Endodermal cell (in vitro differentiated cells): ENCODE data around the gene RAB40C. TPM values are rescaled to one million over a fixed set of nuclear protein-coding genes. Genes with fewer than 3 reads are reported as not detected.

Experiments used
- DNase-seq: peaks from one replicate; pipeline ENCODE4 v3.0.0-alpha.2; 2017
- H3K27ac ChIP-seq: 2 replicates; pipeline ENCODE4 v1.5.1; 2013; ENCODE audit warnings: mild to moderate bottlenecking, low read depth, low read length, moderate library complexity
- H3K27me3 ChIP-seq: 2 replicates; pipeline ENCODE4 v1.6.1; 2013; ENCODE audit warnings: mild to moderate bottlenecking, low read length, moderate library complexity; ENCODE audit not compliant: insufficient read depth, control insufficient read depth, poor library complexity, severe bottlenecking
- H3K36me3 ChIP-seq: 2 replicates; pipeline ENCODE4 v1.7.0; 2013; ENCODE audit warnings: mild to moderate bottlenecking, low read length, moderate library complexity; ENCODE audit not compliant: control insufficient read depth, insufficient read depth
- H3K4me1 ChIP-seq: one replicate; pipeline ENCODE4 v1.7.0; 2013; ENCODE audit warnings: low read length; ENCODE audit not compliant: control insufficient read depth, insufficient read depth
- H3K4me3 ChIP-seq: 2 replicates; pipeline ENCODE4 v1.5.1; 2013; ENCODE audit warnings: mild to moderate bottlenecking, low read length, moderate library complexity
- H3K9ac ChIP-seq: 2 replicates; pipeline ENCODE4 v1.6.1; 2013; ENCODE audit warnings: mild to moderate bottlenecking, low read length, moderate library complexity; ENCODE audit not compliant: poor library complexity, severe bottlenecking; ENCODE audit errors: extremely low read depth
- H3K9me3 ChIP-seq: 2 replicates; pipeline ENCODE4 v1.6.1; 2013; ENCODE audit warnings: mild to moderate bottlenecking, low read length, moderate library complexity; ENCODE audit not compliant: control insufficient read depth
- H3K27ac Mint-ChIP-seq: 2 replicates; pipeline ENCODE4 v1.8.0; 2020; ENCODE audit warnings: mixed read lengths
- H3K27me3 Mint-ChIP-seq: 2 replicates; pipeline ENCODE4 v1.8.0; 2021; ENCODE audit warnings: mild to moderate bottlenecking, mixed read lengths; ENCODE audit not compliant: insufficient read depth
- H3K36me3 Mint-ChIP-seq: 2 replicates; pipeline ENCODE4 v1.8.0; 2020; ENCODE audit warnings: low read depth, mixed read lengths
- H3K4me1 Mint-ChIP-seq: 2 replicates; pipeline ENCODE4 v1.8.0; 2020; ENCODE audit warnings: mixed read lengths
- H3K4me3 Mint-ChIP-seq: 2 replicates; pipeline ENCODE4 v1.8.0; 2020; ENCODE audit warnings: mild to moderate bottlenecking, moderate library complexity, mixed read lengths
- H3K9me3 Mint-ChIP-seq: 2 replicates; pipeline ENCODE4 v1.8.0; 2020; ENCODE audit warnings: mild to moderate bottlenecking, mixed read lengths
- WGBS, 2 experiments: methylation state at CpG; one replicate each; pipeline versions ENCODE4 v1.1.5 to v1.1.7; 2013; ENCODE audit warnings: missing lambda C conversion rate in 2 of 2, mixed read lengths in 1 of 2; ENCODE audit not compliant: insufficient coverage in 1 of 2, insufficient read length in 1 of 2; 5-methylcytosine and 5-hydroxymethylcytosine counted together
- total RNA-seq, 2 donors: library from RNA; stranded (reverse); fragmentation: NEBNext Ultra II Directional in 1 of 2; extraction: Animal tissue kit (Norgen Biotek cat#: 25700) in 1 of 2; gene quantifications; 2 replicates in 1 of 2; 3 replicates in 1 of 2; pipeline ENCODE4 v1.2.1, GENCODE V29; 2021
- TF ChIP-seq, protein P1 (sequence below): fragments of 200-600 bp; sonication (generic); conservative IDR thresholded peaks from 2 replicates; pipeline ENCODE4 v1.5.0; 2021; ENCODE audit warnings: antibody characterized with exemption, mild to moderate bottlenecking

The RAB40C gene
- total RNA-seq, 2 donors from 2014 or later = 21.3 to 25.9 TPM

DNA sequence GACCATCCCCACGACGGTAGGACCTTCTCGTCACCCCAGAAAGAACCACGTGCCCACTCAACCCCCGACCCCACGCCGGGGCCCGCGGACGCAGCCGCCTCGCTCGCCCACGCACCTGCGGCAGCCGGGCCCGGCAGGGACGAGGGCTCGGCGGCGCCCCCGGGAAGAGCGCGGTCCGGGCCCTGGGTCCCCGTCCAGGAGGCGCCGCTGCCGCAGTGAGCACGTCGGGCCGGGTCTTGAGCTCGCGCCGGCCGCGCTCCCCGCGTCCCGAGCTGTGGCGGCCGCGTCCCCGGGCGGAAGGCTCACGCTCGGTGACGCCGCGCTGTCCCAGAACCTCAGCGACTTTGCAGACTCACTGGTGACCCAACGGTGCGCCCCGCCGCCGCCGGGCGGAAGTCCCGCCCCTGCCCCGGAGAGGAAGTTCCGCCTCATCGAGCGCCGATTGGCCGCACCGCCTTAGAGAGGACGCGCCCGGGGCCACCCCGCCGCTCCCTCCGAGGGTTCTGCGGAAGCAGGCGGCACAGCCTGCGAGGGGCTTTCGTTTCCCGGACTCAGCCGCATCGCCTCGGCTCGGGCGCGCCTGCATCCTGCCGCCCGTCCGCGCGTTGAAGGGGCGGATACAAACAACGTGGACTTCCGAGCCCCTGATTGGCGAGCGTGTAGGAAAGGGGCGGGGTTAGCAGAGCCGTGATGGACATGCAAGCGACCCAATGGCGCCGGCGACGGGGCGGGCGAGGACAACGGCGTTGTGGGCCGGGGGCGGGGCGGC is 793 bp upstream of the RAB40C start:
- H3K9me3 ChIP-seq = no peaks in the 10 kb centered on the region
- no peaks in the 10 kb centered on the region for H3K9me3 Mint-ChIP-seq
- peak; percentile 99 for DNase-seq
- peaks cover 10% of the 10 kb centered on the region for H3K4me1 Mint-ChIP-seq
- WGBS, 2 experiments = 0% methylated on average over 46 to 107 of the region's 107 CpGs
- no peaks in the 10 kb centered on the region for H3K4me1 ChIP-seq
- TF ChIP-seq, protein P1, sequence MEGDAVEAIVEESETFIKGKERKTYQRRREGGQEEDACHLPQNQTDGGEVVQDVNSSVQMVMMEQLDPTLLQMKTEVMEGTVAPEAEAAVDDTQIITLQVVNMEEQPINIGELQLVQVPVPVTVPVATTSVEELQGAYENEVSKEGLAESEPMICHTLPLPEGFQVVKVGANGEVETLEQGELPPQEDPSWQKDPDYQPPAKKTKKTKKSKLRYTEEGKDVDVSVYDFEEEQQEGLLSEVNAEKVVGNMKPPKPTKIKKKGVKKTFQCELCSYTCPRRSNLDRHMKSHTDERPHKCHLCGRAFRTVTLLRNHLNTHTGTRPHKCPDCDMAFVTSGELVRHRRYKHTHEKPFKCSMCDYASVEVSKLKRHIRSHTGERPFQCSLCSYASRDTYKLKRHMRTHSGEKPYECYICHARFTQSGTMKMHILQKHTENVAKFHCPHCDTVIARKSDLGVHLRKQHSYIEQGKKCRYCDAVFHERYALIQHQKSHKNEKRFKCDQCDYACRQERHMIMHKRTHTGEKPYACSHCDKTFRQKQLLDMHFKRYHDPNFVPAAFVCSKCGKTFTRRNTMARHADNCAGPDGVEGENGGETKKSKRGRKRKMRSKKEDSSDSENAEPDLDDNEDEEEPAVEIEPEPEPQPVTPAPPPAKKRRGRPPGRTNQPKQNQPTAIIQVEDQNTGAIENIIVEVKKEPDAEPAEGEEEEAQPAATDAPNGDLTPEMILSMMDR = no peak
- H3K36me3 ChIP-seq = no peaks in the 10 kb centered on the region
- peak overlapping the region; percentile 89 for H3K4me3 Mint-ChIP-seq
- H3K36me3 Mint-ChIP-seq = peaks cover 6% of the 10 kb centered on the region
- peak overlapping the region; percentile 85 for H3K4me3 ChIP-seq
- H3K27me3 Mint-ChIP-seq = peaks cover 37% of the 10 kb centered on the region
- H3K27ac ChIP-seq = peak overlapping the region; percentile 93
- H3K27me3 ChIP-seq = peaks cover 21% of the 10 kb centered on the region
- H3K9ac ChIP-seq = peak overlapping the region; percentile 87
- H3K27ac Mint-ChIP-seq = peak overlapping the region; percentile 100

GRCh38 chr16:590188-590814 is 435 bp downstream of the RAB40C start:
- no peaks in the 10 kb centered on the region for H3K36me3 ChIP-seq
- no peaks in the 10 kb centered on the region for H3K4me1 ChIP-seq
- no peak overlapping the region for H3K27ac ChIP-seq
- Mint-ChIP-seq H3K4me3 (peak overlapping the region; percentile 89), H3K36me3 (peaks cover 8% of the 10 kb centered on the region), H3K9me3 (no peaks in the 10 kb centered on the region), H3K4me1 (peaks cover 10% of the 10 kb centered on the region), H3K27ac (peak overlapping the region; percentile 40), H3K27me3 (peaks cover 36% of the 10 kb centered on the region)
- peak; percentile 65 for DNase-seq
- 2% methylated on average over 36 to 71 of the region's 71 CpGs for WGBS, 2 experiments
- peak overlapping the region; percentile 53 for H3K9ac ChIP-seq
- TF ChIP-seq, protein P1 = no peak
- peak overlapping the region; percentile 87 for H3K4me3 ChIP-seq
- peaks cover 21% of the 10 kb centered on the region for H3K27me3 ChIP-seq
- H3K9me3 ChIP-seq = no peaks in the 10 kb centered on the region

- Histone ChIP-seq H3K27ac (no peak overlapping the region), H3K4me3 (peak overlapping the region; percentile 87), H3K4me1 (no peaks in the 10 kb centered on the region), H3K27me3 (peaks cover 16% of the 10 kb centered on the region), H3K36me3 (no peaks in the 10 kb centered on the region), H3K9me3 (no peaks in the 10 kb centered on the region), H3K9ac (peak overlapping the region; percentile 53)
- peaks cover 31% of the 10 kb centered on the region for H3K27me3 Mint-ChIP-seq
- DNase-seq = no peak
- no peaks in the 10 kb centered on the region for H3K9me3 Mint-ChIP-seq
- 78 to 79% methylated on average over 5 to 10 of the region's 10 CpGs for WGBS, 2 experiments
- H3K27ac Mint-ChIP-seq = peak overlapping the region; percentile 40
- TF ChIP-seq, protein P1 = no peak
- H3K36me3 Mint-ChIP-seq = peaks cover 8% of the 10 kb centered on the region
- H3K4me3 Mint-ChIP-seq = peak overlapping the region; percentile 89
- peaks cover 10% of the 10 kb centered on the region for H3K4me1 Mint-ChIP-seq
Measured at GRCh38 chr16:590815-591200, 942 bp downstream of the RAB40C start.
